Upper lobe of left lung (tissue), 6 donors: Measurements from ENCODE around the gene IL3RA. TPM values are rescaled to one million over a fixed set of nuclear protein-coding genes. Genes with fewer than 3 reads are reported as not detected.
A peak's percentile ranks its signal among the peaks of the same experiment; 100 is the strongest.
"Not testable (repeated sequence)": the region's sequence is repeated elsewhere in the genome, so short reads cannot be mapped to it uniquely, and the experiment has no call there.

Experiments used
- ATAC-seq, 2 donors: fragments of 200-7000 bp; cut with Tn5 transposase; one replicate each; pipeline ENCODE4 v1.9.1; 2022; ENCODE audit warnings: mild to moderate bottlenecking in 2 of 2, moderate library complexity in 2 of 2; ENCODE audit not compliant: low FRiP score in 2 of 2
- DNase-seq, 2 donors: peaks; one replicate each; pipeline ENCODE4 v3.0.0-alpha.2; 2019 to 2020
- H3K27ac ChIP-seq, 4 donors: fragments of 200-600 bp; sonication (generic); one replicate each; pipeline ENCODE4 v1.5.1; 2016 to 2019
- H3K27me3 ChIP-seq, 4 donors: fragments of 200-600 bp; sonication (generic); one replicate each; pipeline ENCODE4 v1.5.1; 2017 to 2019
- H3K36me3 ChIP-seq, 4 donors: fragments of 200-600 bp; sonication (generic); one replicate each; pipeline ENCODE4 v1.5.1; 2016 to 2019
- H3K4me1 ChIP-seq, 4 donors: fragments of 200-600 bp; sonication (generic); one replicate each; pipeline ENCODE4 v1.5.1; 2018 to 2019
- H3K4me3 ChIP-seq, 4 donors: fragments of 200-600 bp; sonication (generic); one replicate each; pipeline ENCODE4 v1.5.1; 2017 to 2019; ENCODE audit warnings: mild to moderate bottlenecking in 2 of 4, moderate library complexity in 1 of 4
- H3K9me3 ChIP-seq, 4 donors: fragments of 200-600 bp; sonication (generic); one replicate each; pipeline ENCODE4 v1.5.1; 2018 to 2019
- EP300 ChIP-seq, 4 donors: sonication (generic); formaldehyde crosslinking; IDR thresholded peaks; one replicate each; pipeline ENCODE4 v1.5.1; 2017; ENCODE audit warnings: antibody characterized with exemption in 4 of 4, control low read depth in 2 of 4
- POLR2A ChIP-seq, 4 donors: fragments of 450-650 bp; IDR thresholded peaks; one replicate each; pipeline ENCODE4 v1.5.1; 2016 to 2017; ENCODE audit warnings: antibody characterized with exemption in 4 of 4, mild to moderate bottlenecking in 2 of 4
- POLR2AphosphoS5 ChIP-seq, 2 donors: sonication (generic); formaldehyde crosslinking; IDR thresholded peaks; one replicate each; pipeline ENCODE4 v1.5.1; 2017; ENCODE audit warnings: antibody characterized with exemption in 2 of 2
- WGBS, 2 donors: methylation state at CpG; one replicate each; pipeline ENCODE4 v1.1.5; 2017 to 2018; 5-methylcytosine and 5-hydroxymethylcytosine counted together
- total RNA-seq, 6 donors: library from RNA; depleted of rRNA in 4 of 6; stranded (reverse); fragments of >200 nt in 4 of 6; gene quantifications; one replicate each; pipeline versions ENCODE4 v1.1.0 to v1.2.1, GENCODE V29; 2016 to 2021
- TF ChIP-seq, protein P1 (sequence below), 6 experiments: fragments of 450-650 bp in 4 of 6; fragments of 200-600 bp in 2 of 6; sonication (generic) in 2 of 6; IDR thresholded peaks; one replicate each; pipeline ENCODE4 v1.5.1; 2016 to 2019; ENCODE audit warnings: antibody characterized with exemption in 6 of 6
- donor health status: DM: no; HTN: no; CAD: no; lungs with moderate emphysema.
- donor health status: DM: no; HTN: yes; CAD: no; lungs with severe emphysema.

Gene IL3RA
- total RNA-seq, 6 donors from 2014 or later: 8.8 to 62.3 (median 31.9) TPM

DNA sequence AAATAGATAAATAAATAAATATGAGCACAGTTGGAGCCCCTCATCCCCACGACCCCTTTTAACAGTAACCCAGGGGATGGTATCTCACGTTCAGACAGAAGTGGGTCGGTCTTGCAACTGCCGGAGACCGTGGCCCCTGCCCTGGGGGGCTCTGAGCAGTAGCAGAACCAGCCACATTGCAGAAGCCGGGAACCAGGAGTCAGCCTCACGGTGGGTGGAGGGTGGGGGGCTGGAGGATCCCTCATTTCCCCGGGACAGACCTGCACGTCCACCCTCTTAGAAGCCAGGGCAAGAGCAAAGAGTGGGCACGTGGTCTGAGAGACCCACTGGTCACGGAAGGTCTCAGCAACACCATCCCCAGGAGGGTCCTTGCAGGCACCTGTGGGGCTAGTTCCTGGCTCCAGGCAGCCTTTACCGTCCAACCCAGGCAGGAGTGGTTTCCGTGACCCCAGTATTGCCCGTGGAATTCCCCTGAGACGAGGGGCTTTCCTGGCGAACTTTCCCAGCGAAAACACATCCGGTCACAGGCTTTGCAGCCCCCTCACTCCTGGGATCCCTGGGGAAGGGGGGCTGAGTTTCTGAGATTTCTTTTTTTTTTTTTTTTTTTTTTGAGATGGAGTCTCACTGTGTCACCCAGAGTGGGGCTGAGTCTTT, 8.8 kb upstream of the IL3RA start:
- H3K4me3 ChIP-seq: no peak overlapping the region
- ATAC-seq (no peak), DNase-seq (no peak)
- no peaks in the 10 kb centered on the region for H3K4me1 ChIP-seq
- no peaks in the 10 kb centered on the region for H3K36me3 ChIP-seq
- H3K9me3 ChIP-seq: no peaks in the 10 kb centered on the region
- H3K27me3 ChIP-seq: no peaks in the 10 kb centered on the region
- H3K27ac ChIP-seq: no peak overlapping the region
- WGBS, 2 donors: 54 to 55% methylated on average over 16 to 17 of the region's 18 CpGs
- TF ChIP-seq POLR2A (IDR thresholded peaks at IDR 0.05) (no peak), EP300 (IDR thresholded peaks at IDR 0.05) (no peak), POLR2AphosphoS5 (IDR thresholded peaks at IDR 0.05) (no peak)
- TF ChIP-seq, protein P1, sequence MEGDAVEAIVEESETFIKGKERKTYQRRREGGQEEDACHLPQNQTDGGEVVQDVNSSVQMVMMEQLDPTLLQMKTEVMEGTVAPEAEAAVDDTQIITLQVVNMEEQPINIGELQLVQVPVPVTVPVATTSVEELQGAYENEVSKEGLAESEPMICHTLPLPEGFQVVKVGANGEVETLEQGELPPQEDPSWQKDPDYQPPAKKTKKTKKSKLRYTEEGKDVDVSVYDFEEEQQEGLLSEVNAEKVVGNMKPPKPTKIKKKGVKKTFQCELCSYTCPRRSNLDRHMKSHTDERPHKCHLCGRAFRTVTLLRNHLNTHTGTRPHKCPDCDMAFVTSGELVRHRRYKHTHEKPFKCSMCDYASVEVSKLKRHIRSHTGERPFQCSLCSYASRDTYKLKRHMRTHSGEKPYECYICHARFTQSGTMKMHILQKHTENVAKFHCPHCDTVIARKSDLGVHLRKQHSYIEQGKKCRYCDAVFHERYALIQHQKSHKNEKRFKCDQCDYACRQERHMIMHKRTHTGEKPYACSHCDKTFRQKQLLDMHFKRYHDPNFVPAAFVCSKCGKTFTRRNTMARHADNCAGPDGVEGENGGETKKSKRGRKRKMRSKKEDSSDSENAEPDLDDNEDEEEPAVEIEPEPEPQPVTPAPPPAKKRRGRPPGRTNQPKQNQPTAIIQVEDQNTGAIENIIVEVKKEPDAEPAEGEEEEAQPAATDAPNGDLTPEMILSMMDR (IDR thresholded peaks at IDR 0.05): no peak

DNA sequence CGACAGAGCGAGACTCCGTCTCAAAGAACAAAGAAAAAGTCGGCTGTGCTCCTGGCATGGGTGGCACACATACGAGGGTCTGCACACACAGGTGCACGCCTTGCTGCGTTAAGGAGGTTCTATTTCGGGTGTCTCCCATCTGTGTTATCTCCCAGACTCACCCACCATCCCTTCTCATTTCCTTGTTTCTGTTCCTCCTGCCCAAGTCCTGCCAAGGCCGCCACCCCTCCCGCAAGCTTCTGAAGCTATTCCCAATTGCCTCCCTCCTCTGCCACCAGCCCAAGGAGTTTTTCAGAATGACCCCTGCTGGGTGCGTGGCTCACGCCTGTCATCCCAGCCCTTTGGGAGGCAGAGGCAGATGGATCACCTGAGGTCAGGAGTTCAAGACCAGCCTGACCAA, 6.0 kb upstream of the IL3RA start:
- ATAC-seq (no peak), DNase-seq (no peak)
- H3K36me3 ChIP-seq: no peaks in the 10 kb centered on the region
- no peak overlapping the region for H3K27ac ChIP-seq
- H3K4me3 ChIP-seq: no peak overlapping the region
- H3K27me3 ChIP-seq: no peaks in the 10 kb centered on the region
- peaks cover 0 to 3% (median 0%) of the 10 kb centered on the region in 4 donors for H3K4me1 ChIP-seq
- no peaks in the 10 kb centered on the region for H3K9me3 ChIP-seq
- 55 to 62% methylated on average over 10 to 12 of the region's 12 CpGs for WGBS, 2 donors
- TF ChIP-seq, protein P1 (IDR thresholded peaks at IDR 0.05): no peak
- TF ChIP-seq EP300 (IDR thresholded peaks at IDR 0.05) (no peak), POLR2A (IDR thresholded peaks at IDR 0.05) (no peak), POLR2AphosphoS5 (IDR thresholded peaks at IDR 0.05) (no peak)

DNA sequence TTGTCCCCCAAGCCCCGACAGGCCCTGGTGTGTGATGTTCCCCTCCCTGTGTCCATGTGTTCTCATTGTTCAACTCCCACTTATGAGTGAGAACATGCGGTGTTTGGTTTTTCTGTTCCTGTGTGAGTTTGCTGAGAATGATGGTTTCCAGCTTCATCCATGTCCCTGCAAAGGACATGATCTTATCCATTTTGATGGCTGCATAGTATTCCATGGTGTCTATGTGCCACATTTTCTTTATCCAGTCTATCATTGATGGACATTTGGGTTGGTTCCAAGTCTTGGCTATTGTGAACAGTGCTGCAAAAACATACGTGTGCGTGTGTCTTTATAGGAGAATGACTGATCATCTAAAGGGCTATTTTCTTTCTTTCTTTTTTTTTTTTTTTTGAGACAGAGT, 4.2 kb upstream of the IL3RA start:
- H3K27ac ChIP-seq: peak overlapping the region in 1 of 4 donors; percentile 9
- H3K4me1 ChIP-seq, DNase-seq, H3K27me3 ChIP-seq, H3K36me3 ChIP-seq, H3K4me3 ChIP-seq, H3K9me3 ChIP-seq, ATAC-seq: not testable (repeated sequence)
- 75 to 93% methylated on average over 4 of the region's 4 CpGs for WGBS, 2 donors

DNA sequence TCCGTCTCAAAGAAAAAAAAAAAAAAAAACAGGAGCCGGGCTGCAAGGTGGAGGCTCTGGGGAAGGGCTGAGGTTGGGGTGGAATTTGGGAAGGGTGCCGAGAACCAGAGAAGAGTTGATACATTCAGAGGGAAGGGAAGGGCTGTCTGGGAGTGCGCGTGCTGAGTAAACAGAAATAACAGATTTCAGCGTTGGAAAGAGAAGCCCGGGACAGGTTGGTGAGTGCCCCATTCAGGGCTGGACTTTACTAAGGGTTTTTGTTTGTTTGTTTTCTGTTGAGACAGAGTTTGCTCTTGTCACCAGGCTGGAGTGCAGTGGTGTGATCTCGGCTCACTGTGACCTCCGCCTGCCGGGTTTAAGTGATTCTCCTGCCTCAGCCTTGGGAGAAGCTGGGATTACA, 1.7 kb upstream of the IL3RA start:
- no peak overlapping the region for H3K4me3 ChIP-seq
- 52 to 64% methylated on average over 10 of the region's 10 CpGs for WGBS, 2 donors
- H3K27ac ChIP-seq: no peak overlapping the region
- TF ChIP-seq POLR2AphosphoS5 (IDR thresholded peaks at IDR 0.05) (no peak), EP300 (IDR thresholded peaks at IDR 0.05) (no peak), POLR2A (IDR thresholded peaks at IDR 0.05) (no peak)
- TF ChIP-seq, protein P1 (IDR thresholded peaks at IDR 0.05): no peak
- no peaks in the 10 kb centered on the region for H3K36me3 ChIP-seq
- peaks cover 0 to 11% (median 6%) of the 10 kb centered on the region in 4 donors for H3K9me3 ChIP-seq
- DNase-seq (no peak), ATAC-seq (peak in 1 of 2 donors; percentile 69)
- peaks cover 0 to 3% (median 0%) of the 10 kb centered on the region in 4 donors for H3K4me1 ChIP-seq
- H3K27me3 ChIP-seq: no peaks in the 10 kb centered on the region

DNA sequence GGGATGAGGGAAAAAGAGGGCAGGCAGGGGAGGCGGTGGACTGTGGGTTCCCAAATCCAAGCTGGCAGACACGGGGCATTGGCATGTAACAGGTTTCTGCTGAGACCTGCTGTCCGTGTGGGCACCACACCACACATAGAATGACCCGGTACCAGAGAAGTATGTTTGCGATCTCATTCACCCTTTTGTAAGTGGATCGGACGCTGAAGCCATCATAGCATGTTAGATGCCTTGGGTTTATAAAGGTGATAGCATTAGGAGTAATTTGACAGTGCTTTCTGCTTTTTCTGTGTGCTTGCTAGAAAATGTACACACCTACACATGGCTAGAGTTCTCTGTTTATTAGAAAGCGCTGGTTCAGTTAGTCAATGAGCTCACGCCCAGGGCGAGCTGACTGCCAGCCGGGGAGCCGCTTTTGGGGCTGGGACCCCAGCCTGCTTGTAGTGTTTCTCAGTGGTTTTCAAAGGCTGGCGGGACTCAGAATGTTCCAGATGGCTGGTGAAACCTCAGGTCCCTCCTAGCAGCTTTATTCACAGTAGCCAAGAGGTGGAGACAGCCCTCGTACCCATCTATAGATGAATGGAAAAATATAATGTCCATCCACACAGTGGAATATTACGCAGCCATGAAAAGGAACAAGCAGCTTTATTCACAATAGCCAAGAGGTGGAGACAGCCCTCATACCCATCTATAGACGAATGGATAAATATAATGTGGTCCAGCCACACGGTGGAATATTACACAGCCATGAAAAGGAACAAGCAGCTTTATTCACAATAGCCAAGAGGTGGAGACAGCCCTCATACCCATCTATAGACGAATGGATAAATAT, 579 bp downstream of the IL3RA start:
- Histone ChIP-seq H3K4me3 (peak overlapping the region; percentile 34 to 52 (median 42)), H3K4me1 (peaks cover 0 to 4% (median 2%) of the 10 kb centered on the region in 4 donors), H3K36me3 (peaks cover 0 to 3% (median 0%) of the 10 kb centered on the region in 4 donors), H3K27ac (peak overlapping the region; percentile 65 to 81 (median 80)), H3K9me3 (peaks cover 0 to 11% (median 6%) of the 10 kb centered on the region in 4 donors), H3K27me3 (no peaks in the 10 kb centered on the region)
- WGBS, 2 donors: 46 to 48% methylated on average over 17 to 18 of the region's 18 CpGs
- DNase-seq (no peak), ATAC-seq (no peak)
- TF ChIP-seq POLR2A (IDR thresholded peaks at IDR 0.05): no peak
